HL-60 (cell line): ENCODE measurements around the gene STX18.

Experiments used
- DNase-seq, 2 experiments: peaks; one replicate each; pipeline ENCODE4 v3.0.0-alpha.2; 2010 to 2020; ENCODE audit warnings: low read depth in 1 of 2, low spot score in 1 of 2
- H3K27ac ChIP-seq: fragments of 250-450 bp; sonication (Bioruptor Pico); replicated peaks from 2 replicates; pipeline ENCODE4 v1.5.1; 2020; ENCODE audit warnings: mild to moderate bottlenecking, moderate library complexity
- H3K27me3 ChIP-seq: fragments of 250-450 bp; sonication (Bioruptor Pico); 2 replicates; pipeline ENCODE4 v1.5.1; 2021; ENCODE audit warnings: mild to moderate bottlenecking, moderate library complexity; ENCODE audit not compliant: insufficient read depth, poor library complexity, severe bottlenecking
- H3K4me3 ChIP-seq: replicated peaks from 2 replicates; pipeline ENCODE4 v1.5.1; 2011; ENCODE audit warnings: mild to moderate bottlenecking, control low read depth, low read length; ENCODE audit not compliant: insufficient read depth
- GABPA ChIP-seq: IDR thresholded peaks from 2 replicates; pipeline ENCODE4 v1.6.1; 2012; ENCODE audit warnings: low read depth
- POLR2AphosphoS5 ChIP-seq: IDR thresholded peaks from 2 replicates; pipeline ENCODE4 v1.6.1; 2012; ENCODE audit warnings: low read depth
- REST ChIP-seq: IDR thresholded peaks from 2 replicates; pipeline ENCODE4 v1.6.1; 2012; ENCODE audit warnings: low read depth; ENCODE audit not compliant: insufficient replicate concordance
- SPI1 ChIP-seq: IDR thresholded peaks from 2 replicates; pipeline ENCODE4 v1.6.1; 2012; ENCODE audit warnings: low read depth, mild to moderate bottlenecking, borderline replicate concordance
- TF ChIP-seq, protein P1 (sequence below): IDR thresholded peaks from one replicate; pipeline ENCODE4 v1.5.1; 2011; ENCODE audit warnings: low read length, control low read depth, inconsistent platforms; ENCODE audit not compliant: insufficient read depth

The STX18 gene

DNA sequence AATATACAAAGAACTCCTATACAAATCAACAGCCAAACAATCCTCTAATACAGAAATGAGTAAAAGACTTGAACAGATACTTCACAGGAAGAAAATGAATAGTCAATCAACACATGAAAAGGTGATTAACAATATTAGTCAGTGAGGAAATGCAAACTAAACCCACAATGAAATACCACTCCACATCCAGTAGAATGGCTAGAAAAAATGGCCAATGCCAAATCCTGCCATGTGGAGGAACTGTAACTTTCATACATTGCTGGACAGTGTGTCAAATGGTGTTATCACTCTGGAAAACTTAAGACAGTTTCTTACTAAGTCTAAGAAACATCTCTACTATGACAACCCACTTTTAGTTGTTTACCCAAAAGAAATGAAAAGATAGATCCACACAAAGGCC is 95.4 kb downstream of the STX18 start:
- no peak overlapping the region for H3K4me3 ChIP-seq
- DNase-seq = no peak
- H3K27me3 ChIP-seq = no peaks in the 10 kb centered on the region
- no peak for TF ChIP-seq SPI1
- TF ChIP-seq GABPA = no peak
- TF ChIP-seq REST = no peak
- TF ChIP-seq, protein P1, sequence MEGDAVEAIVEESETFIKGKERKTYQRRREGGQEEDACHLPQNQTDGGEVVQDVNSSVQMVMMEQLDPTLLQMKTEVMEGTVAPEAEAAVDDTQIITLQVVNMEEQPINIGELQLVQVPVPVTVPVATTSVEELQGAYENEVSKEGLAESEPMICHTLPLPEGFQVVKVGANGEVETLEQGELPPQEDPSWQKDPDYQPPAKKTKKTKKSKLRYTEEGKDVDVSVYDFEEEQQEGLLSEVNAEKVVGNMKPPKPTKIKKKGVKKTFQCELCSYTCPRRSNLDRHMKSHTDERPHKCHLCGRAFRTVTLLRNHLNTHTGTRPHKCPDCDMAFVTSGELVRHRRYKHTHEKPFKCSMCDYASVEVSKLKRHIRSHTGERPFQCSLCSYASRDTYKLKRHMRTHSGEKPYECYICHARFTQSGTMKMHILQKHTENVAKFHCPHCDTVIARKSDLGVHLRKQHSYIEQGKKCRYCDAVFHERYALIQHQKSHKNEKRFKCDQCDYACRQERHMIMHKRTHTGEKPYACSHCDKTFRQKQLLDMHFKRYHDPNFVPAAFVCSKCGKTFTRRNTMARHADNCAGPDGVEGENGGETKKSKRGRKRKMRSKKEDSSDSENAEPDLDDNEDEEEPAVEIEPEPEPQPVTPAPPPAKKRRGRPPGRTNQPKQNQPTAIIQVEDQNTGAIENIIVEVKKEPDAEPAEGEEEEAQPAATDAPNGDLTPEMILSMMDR = no peak
- TF ChIP-seq POLR2AphosphoS5 = no peak
- H3K27ac ChIP-seq = no peak overlapping the region

DNA sequence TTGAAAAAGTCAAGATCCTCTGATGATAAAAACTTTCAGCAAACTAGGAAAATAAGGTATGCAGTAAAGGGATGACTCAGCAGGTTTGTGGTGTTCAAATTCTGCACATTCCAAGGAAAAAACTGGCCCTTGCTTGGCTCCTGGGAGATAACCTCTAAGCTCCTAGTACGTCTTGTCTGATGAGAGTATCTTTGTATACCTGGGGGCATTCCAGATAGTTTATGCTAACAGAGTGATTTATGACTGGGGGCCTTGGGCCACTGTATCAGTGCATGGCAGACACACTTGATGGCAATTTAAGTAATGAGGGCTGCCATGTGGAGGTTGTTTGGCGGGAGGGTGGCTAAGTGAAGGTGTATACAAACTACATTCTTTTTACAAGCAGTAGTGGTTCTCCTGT is 98.0 kb downstream of the STX18 start:
- H3K27me3 ChIP-seq = no peaks in the 10 kb centered on the region
- no peak for DNase-seq
- no peak overlapping the region for H3K4me3 ChIP-seq
- no peak for TF ChIP-seq POLR2AphosphoS5
- TF ChIP-seq GABPA = no peak
- TF ChIP-seq REST = no peak
- TF ChIP-seq, protein P1 = no peak
- TF ChIP-seq SPI1 = no peak
- no peak overlapping the region for H3K27ac ChIP-seq

DNA sequence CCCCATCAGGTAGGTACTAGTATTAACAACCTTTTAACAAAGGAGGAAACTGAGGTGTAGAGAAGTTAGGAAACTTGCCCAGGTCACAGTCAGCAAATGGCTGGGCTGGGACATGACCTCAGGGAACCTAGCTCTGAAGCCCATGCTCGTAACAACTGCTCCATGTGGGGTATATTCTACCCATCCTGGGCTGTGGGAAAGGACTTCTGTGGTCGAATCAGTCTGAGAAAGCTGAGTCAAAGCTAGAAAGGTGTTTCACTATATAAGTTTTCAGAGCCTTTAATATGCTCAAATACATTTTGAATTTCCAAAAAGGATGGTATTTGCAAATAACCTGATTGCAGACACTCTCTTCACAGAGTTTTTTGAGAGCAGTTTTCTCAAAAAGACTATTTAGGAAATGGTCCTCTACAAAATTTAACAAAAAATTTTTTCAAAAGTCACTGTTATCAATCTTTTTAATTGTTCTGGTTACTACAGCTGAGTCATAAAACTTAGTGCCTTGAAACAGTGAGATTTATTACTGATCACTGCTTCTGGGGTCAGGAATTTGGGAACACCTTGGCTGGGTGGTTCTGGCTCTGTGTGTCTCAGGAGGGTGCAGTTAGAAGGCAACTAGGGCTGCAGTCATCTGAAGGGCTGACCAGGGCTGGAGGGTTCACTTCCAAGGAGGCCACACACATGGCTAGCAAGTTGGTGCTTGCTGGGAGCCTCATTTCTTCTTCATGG is 101.4 kb downstream of the STX18 start:
- DNase-seq = no peak
- Histone ChIP-seq H3K27ac (no peak overlapping the region), H3K4me3 (no peak overlapping the region), H3K27me3 (no peaks in the 10 kb centered on the region)
- TF ChIP-seq GABPA = no peak
- TF ChIP-seq REST = no peak
- no peak for TF ChIP-seq SPI1
- TF ChIP-seq, protein P1 = no peak
- TF ChIP-seq POLR2AphosphoS5 = no peak
